Gastroesophageal sphincter (tissue), 4 donors: Measurements from ENCODE around the gene KRTAP10-6. TPM values are rescaled to one million over a fixed set of nuclear protein-coding genes. Genes with fewer than 3 reads are reported as not detected.
"Not testable (repeated sequence)": the region's sequence is repeated elsewhere in the genome, so short reads cannot be mapped to it uniquely, and the experiment has no call there.

Experiments used
- ATAC-seq: fragments of 150-250 bp; one replicate; pipeline ENCODE4 v1.9.1; 2016; ENCODE audit warnings: mild to moderate bottlenecking, moderate library complexity
- H3K27ac ChIP-seq, 4 donors: fragments of 200-600 bp; sonication (generic) in 3 of 4; 1 replicate in 3 of 4; 2 replicates in 1 of 4; pipeline ENCODE4 v1.5.1; 2016 to 2019
- H3K27me3 ChIP-seq: fragments of 200-600 bp; sonication (generic); one replicate; pipeline ENCODE4 v1.5.1; 2019
- H3K36me3 ChIP-seq, 2 donors: fragments of 200-600 bp; sonication (generic); one replicate each; pipeline ENCODE4 v1.5.1; 2019; ENCODE audit warnings: control low read depth in 1 of 2
- H3K4me1 ChIP-seq, 3 donors: fragments of 200-600 bp; sonication (generic); 1 replicate in 2 of 3; 2 replicates in 1 of 3; pipeline ENCODE4 v1.5.1; 2016 to 2019; ENCODE audit warnings: control low read depth in 2 of 3
- H3K4me3 ChIP-seq, 2 donors: fragments of 200-600 bp; sonication (generic); one replicate each; pipeline ENCODE4 v1.5.1; 2019; ENCODE audit warnings: mild to moderate bottlenecking in 1 of 2, moderate library complexity in 1 of 2
- H3K9me3 ChIP-seq, 3 donors: fragments of 200-600 bp; sonication (generic); one replicate each; pipeline ENCODE4 v1.5.1; 2017 to 2019; ENCODE audit warnings: control low read depth in 2 of 3
- CTCF ChIP-seq, 4 experiments: fragments of 200-600 bp in 2 of 4; fragments of 450-650 bp in 2 of 4; sonication (generic) in 1 of 4; IDR thresholded peaks; one replicate each; pipeline ENCODE4 v1.5.1; 2017 to 2019; ENCODE audit warnings: antibody characterized with exemption in 4 of 4, mild to moderate bottlenecking in 2 of 4, moderate library complexity in 2 of 4
- EP300 ChIP-seq: sonication (generic); formaldehyde crosslinking; IDR thresholded peaks from one replicate; pipeline ENCODE4 v1.6.1; 2017; ENCODE audit warnings: antibody characterized with exemption, mild to moderate bottlenecking
- POLR2A ChIP-seq, 2 donors: fragments of 450-650 bp; IDR thresholded peaks; one replicate each; pipeline ENCODE4 v1.6.1; 2017; ENCODE audit warnings: antibody characterized with exemption in 2 of 2, mild to moderate bottlenecking in 2 of 2, moderate library complexity in 1 of 2
- POLR2AphosphoS5 ChIP-seq: sonication (generic); formaldehyde crosslinking; IDR thresholded peaks from one replicate; pipeline ENCODE4 v1.6.1; 2017; ENCODE audit warnings: antibody characterized with exemption
- WGBS, 2 donors: methylation state at CpG; one replicate each; pipeline ENCODE4 v1.1.5; 2018; ENCODE audit warnings: low coverage in 1 of 2; 5-methylcytosine and 5-hydroxymethylcytosine counted together
- total RNA-seq, 4 donors: library from RNA; depleted of rRNA; stranded (reverse); fragments of >200 nt; gene quantifications; one replicate each; pipeline ENCODE4 v1.1.0, GENCODE V29; 2016

KRTAP10-6 gene
- total RNA-seq, 4 donors from 2014 or later, result not detected

GRCh38 chr21:44582055-44582454, 10.2 kb downstream of the KRTAP10-6 start:
- H3K4me3 ChIP-seq, result no peak overlapping the region
- H3K36me3 ChIP-seq, result no peaks in the 10 kb centered on the region
- H3K27me3 ChIP-seq, result peaks cover 46% of the 10 kb centered on the region
- H3K27ac ChIP-seq, result no peak overlapping the region
- ATAC-seq, result no peak
- TF ChIP-seq POLR2A (IDR thresholded peaks at IDR 0.05) (no peak), EP300 (no peak), CTCF (IDR thresholded peaks at IDR 0.05) (no peak), POLR2AphosphoS5 (no peak)
- peaks cover 0 to 54% (median 0%) of the 10 kb centered on the region in 3 donors for H3K9me3 ChIP-seq
- 64 to 73% methylated on average over 14 of the region's 15 CpGs for WGBS, 2 donors
- H3K4me1 ChIP-seq, result peaks cover 0 to 4% (median 0%) of the 10 kb centered on the region in 3 donors

GRCh38 chr21:44581158-44581557, 11.1 kb downstream of the KRTAP10-6 start:
- H3K4me3 ChIP-seq, result no peak overlapping the region
- peaks cover 0 to 63% (median 0%) of the 10 kb centered on the region in 3 donors for H3K9me3 ChIP-seq
- peaks cover 0 to 4% (median 0%) of the 10 kb centered on the region in 3 donors for H3K4me1 ChIP-seq
- H3K27ac ChIP-seq, result no peak overlapping the region
- ATAC-seq, result no peak
- H3K27me3 ChIP-seq, result peaks cover 47% of the 10 kb centered on the region
- WGBS, 2 donors, result 82 to 90% methylated on average over 3 of the region's 3 CpGs
- no peak for TF ChIP-seq CTCF (IDR thresholded peaks at IDR 0.05)
- TF ChIP-seq POLR2AphosphoS5, result no peak
- no peak for TF ChIP-seq EP300
- TF ChIP-seq POLR2A (IDR thresholded peaks at IDR 0.05), result no peak
- no peaks in the 10 kb centered on the region for H3K36me3 ChIP-seq

- H3K27ac ChIP-seq, H3K4me3 ChIP-seq, H3K4me1 ChIP-seq, ATAC-seq, H3K36me3 ChIP-seq: not testable (repeated sequence)
- WGBS, 2 donors, result 19 to 55% methylated on average over 9 to 15 of the region's 19 CpGs
- Histone ChIP-seq H3K9me3 (peaks cover 0 to 64% (median 0%) of the 10 kb centered on the region in 3 donors), H3K27me3 (peaks cover 46% of the 10 kb centered on the region)
Measured at GRCh38 chr21:44580231-44580821, 12.0 kb downstream of the KRTAP10-6 start, which contains the start of gene KRTAP10-5. Gene KRTAP10-5 (minus strand): TSS chr21:44580604. CDS start chr21:44580578, 26 bp downstream.

- peaks cover 47% of the 10 kb centered on the region for H3K27me3 ChIP-seq
- TF ChIP-seq CTCF (IDR thresholded peaks at IDR 0.05) (no peak), POLR2A (IDR thresholded peaks at IDR 0.05) (no peak), EP300 (no peak), POLR2AphosphoS5 (no peak)
- H3K36me3 ChIP-seq, result no peaks in the 10 kb centered on the region
- ATAC-seq, result no peak
- 67 to 84% methylated on average over 5 to 7 of the region's 7 CpGs for WGBS, 2 donors
- no peak overlapping the region for H3K4me3 ChIP-seq
- H3K9me3 ChIP-seq, result peaks cover 0 to 62% (median 0%) of the 10 kb centered on the region in 3 donors
- peaks cover 0 to 4% (median 0%) of the 10 kb centered on the region in 3 donors for H3K4me1 ChIP-seq
- no peak overlapping the region for H3K27ac ChIP-seq
Measured at GRCh38 chr21:44579833-44580144, 12.5 kb downstream of the KRTAP10-6 start.

GRCh38 chr21:44579056-44579832, 13.1 kb downstream of the KRTAP10-6 start:
- no peak overlapping the region for H3K27ac ChIP-seq
- no peak overlapping the region for H3K4me3 ChIP-seq
- H3K4me1 ChIP-seq, result peaks cover 0 to 4% (median 0%) of the 10 kb centered on the region in 3 donors
- H3K36me3 ChIP-seq, result no peaks in the 10 kb centered on the region
- no peak for ATAC-seq
- peaks cover 53% of the 10 kb centered on the region for H3K27me3 ChIP-seq
- peaks cover 0 to 62% (median 0%) of the 10 kb centered on the region in 3 donors for H3K9me3 ChIP-seq
- TF ChIP-seq CTCF (IDR thresholded peaks at IDR 0.05) (no peak), EP300 (no peak), POLR2A (IDR thresholded peaks at IDR 0.05) (no peak), POLR2AphosphoS5 (no peak)
- 75% methylated on average over 2 to 5 of the region's 22 CpGs for WGBS, 2 donors
